ENCODE results near the gene ITGB7. TPM values are rescaled to one million over a fixed set of nuclear protein-coding genes. Genes with fewer than 3 reads are reported as not detected.

The ITGB7 gene
- polyA plus RNA-seq, 3 donors = 24.1 to 33.1 (median 28.4) TPM

- H3K27me3 Mint-ChIP-seq (ENCODE audit: low read depth in 3 of 3) = peaks cover 0 to 1% (median 0%) of the 10 kb centered on the region in 3 donors
- Histone ChIP-seq H3K4me2 (replicated peaks; ENCODE audit: extremely low read depth, low read length, poor library complexity, severe bottlenecking) (no peak overlapping the region), H3K36me3 (replicated peaks in 1 of 2; ENCODE audit: control insufficient read depth in 1 of 2, insufficient read depth in 2 of 2, low read length in 2 of 2) (peaks cover 6 to 31% of the 10 kb centered on the region in 2 donors), H4K20me1 (ENCODE audit: insufficient read depth, low read length) (no peaks in the 10 kb centered on the region), H3K9ac (ENCODE audit: insufficient read depth, low read length, poor library complexity, severe bottlenecking) (no peak overlapping the region), H3K27ac (ENCODE audit: low read depth in 1 of 2, low read length in 2 of 2) (no peak overlapping the region), H3K9me3 (replicated peaks in 1 of 2; ENCODE audit: control insufficient read depth in 1 of 2, insufficient read depth in 1 of 2, low read length in 2 of 2) (no peaks in the 10 kb centered on the region), H3K79me2 (ENCODE audit: insufficient read depth, low read length) (no peaks in the 10 kb centered on the region), H3K4me1 (ENCODE audit: control insufficient read depth in 1 of 2, insufficient read depth in 2 of 2, low read length in 2 of 2) (no peaks in the 10 kb centered on the region), H2AFZ (ENCODE audit: insufficient read depth, low read depth, low read length, poor library complexity, severe bottlenecking) (no peak overlapping the region), H3K27me3 (ENCODE audit: control insufficient read depth in 2 of 2, insufficient read depth in 2 of 2, low read length in 2 of 2) (no peaks in the 10 kb centered on the region), H3K4me3 (replicated peaks in 1 of 3; ENCODE audit: low read depth in 2 of 3, low read length in 3 of 3) (no peak overlapping the region)
- DNase-seq = no peak
- intact Hi-C loops (cut with micrococcal nuclease) = no loop called here
- no peak overlapping the region for H3K4me3 Mint-ChIP-seq
- peaks cover 39% of the 10 kb centered on the region in 2 donors for H3K36me3 Mint-ChIP-seq
- H3K27ac Mint-ChIP-seq = peak overlapping the region in 2 of 7 donors; percentile 18 to 40
- TF ChIP-seq CTCF (IDR thresholded peaks at IDR 0.05) = no peak
- peaks cover 4% of the 10 kb centered on the region for H3K4me1 Mint-ChIP-seq
- 90% methylated on average over 5 of the region's 10 CpGs for WGBS (ENCODE audit: insufficient coverage)
- no peaks in the 10 kb centered on the region for H3K9me3 Mint-ChIP-seq
These were observed 35.2 kb downstream of the ITGB7 start for GRCh38 chr12:53171725-53172329.

- Histone ChIP-seq H3K4me2 (replicated peaks; ENCODE audit: extremely low read depth, low read length, poor library complexity, severe bottlenecking) (no peak overlapping the region), H3K9ac (ENCODE audit: insufficient read depth, low read length, poor library complexity, severe bottlenecking) (no peak overlapping the region), H3K4me1 (ENCODE audit: control insufficient read depth in 1 of 2, insufficient read depth in 2 of 2, low read length in 2 of 2) (no peaks in the 10 kb centered on the region), H3K27me3 (ENCODE audit: control insufficient read depth in 2 of 2, insufficient read depth in 2 of 2, low read length in 2 of 2) (no peaks in the 10 kb centered on the region), H3K27ac (ENCODE audit: low read depth in 1 of 2, low read length in 2 of 2) (no peak overlapping the region), H3K36me3 (replicated peaks in 1 of 2; ENCODE audit: control insufficient read depth in 1 of 2, insufficient read depth in 2 of 2, low read length in 2 of 2) (peaks cover 6 to 31% of the 10 kb centered on the region in 2 donors), H2AFZ (ENCODE audit: insufficient read depth, low read depth, low read length, poor library complexity, severe bottlenecking) (no peak overlapping the region), H3K79me2 (ENCODE audit: insufficient read depth, low read length) (no peaks in the 10 kb centered on the region), H3K9me3 (replicated peaks in 1 of 2; ENCODE audit: control insufficient read depth in 1 of 2, insufficient read depth in 1 of 2, low read length in 2 of 2) (no peaks in the 10 kb centered on the region), H3K4me3 (replicated peaks in 1 of 3; ENCODE audit: low read depth in 2 of 3, low read length in 3 of 3) (no peak overlapping the region), H4K20me1 (ENCODE audit: insufficient read depth, low read length) (no peaks in the 10 kb centered on the region)
- TF ChIP-seq CTCF (IDR thresholded peaks at IDR 0.05) = no peak
- peak overlapping the region in 1 of 7 donors; percentile 40 for H3K27ac Mint-ChIP-seq
- peaks cover 0 to 1% (median 0%) of the 10 kb centered on the region in 3 donors for H3K27me3 Mint-ChIP-seq (ENCODE audit: low read depth in 3 of 3)
- H3K4me1 Mint-ChIP-seq = peaks cover 4% of the 10 kb centered on the region
- intact Hi-C loops (cut with micrococcal nuclease) = no loop called here
- no peak for DNase-seq
- H3K4me3 Mint-ChIP-seq = no peak overlapping the region
- 100% methylated on average over 3 of the region's 14 CpGs for WGBS (ENCODE audit: insufficient coverage)
- H3K9me3 Mint-ChIP-seq = no peaks in the 10 kb centered on the region
- peaks cover 39 to 42% of the 10 kb centered on the region in 2 donors for H3K36me3 Mint-ChIP-seq
These were observed 36.0 kb downstream of the ITGB7 start for GRCh38 chr12:53170876-53171724.

Measured in CD14-positive monocyte (primary cell).